Stimulated activated CD4-positive, alpha-beta T cell treated with anti-CD3 and anti-CD28 coated beads, TNF-alpha, amount 100 ng/mL, for 4 hours (primary cell): ENCODE measurements around the gene DIAPH1.
A peak's percentile ranks its signal among the peaks of the same experiment; 100 is the strongest.

Experiments
- DNase-seq, 3 experiments: peaks; one replicate each; pipeline ENCODE4 v3.0.0-alpha.2; 2020; ENCODE audit warnings: low read depth in 3 of 3

Gene DIAPH1

DNA sequence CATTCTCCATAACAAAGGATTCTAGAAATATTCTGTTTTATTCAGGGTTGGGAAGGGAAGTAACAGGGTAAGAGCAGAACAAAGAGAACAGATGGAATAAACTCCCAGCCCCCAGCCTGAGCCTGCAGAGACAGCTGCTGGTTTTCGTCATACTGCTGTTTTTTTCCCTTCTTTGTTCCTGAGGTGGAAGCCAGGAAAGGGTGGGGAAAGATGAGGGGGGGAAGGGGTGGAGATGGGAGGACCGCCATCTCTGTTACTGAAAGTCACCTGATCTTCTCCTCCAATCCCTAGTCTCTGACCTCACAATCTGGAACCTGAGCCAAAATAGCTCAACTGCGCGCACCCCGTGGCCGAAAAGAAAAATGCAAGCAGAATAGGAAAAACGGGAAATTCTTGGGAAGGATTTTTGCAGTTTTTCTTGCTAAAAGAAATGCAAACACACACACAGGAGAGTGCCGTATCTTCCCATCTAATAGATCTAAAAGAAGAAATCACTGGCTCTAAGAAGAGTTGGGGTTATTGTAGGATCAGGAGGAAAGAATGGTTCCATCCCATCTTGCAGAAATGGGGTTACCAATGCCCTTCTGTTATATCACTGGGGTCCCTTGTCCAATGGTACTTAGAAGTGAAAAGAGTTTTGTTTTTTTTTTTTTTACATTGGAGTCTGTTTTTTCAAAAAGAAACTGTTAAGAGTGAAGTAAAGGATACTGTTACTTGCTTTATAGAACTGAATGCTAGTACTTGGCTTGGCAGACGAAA, 57.9 kb downstream of the DIAPH1 start:
- no peak for DNase-seq

DNA sequence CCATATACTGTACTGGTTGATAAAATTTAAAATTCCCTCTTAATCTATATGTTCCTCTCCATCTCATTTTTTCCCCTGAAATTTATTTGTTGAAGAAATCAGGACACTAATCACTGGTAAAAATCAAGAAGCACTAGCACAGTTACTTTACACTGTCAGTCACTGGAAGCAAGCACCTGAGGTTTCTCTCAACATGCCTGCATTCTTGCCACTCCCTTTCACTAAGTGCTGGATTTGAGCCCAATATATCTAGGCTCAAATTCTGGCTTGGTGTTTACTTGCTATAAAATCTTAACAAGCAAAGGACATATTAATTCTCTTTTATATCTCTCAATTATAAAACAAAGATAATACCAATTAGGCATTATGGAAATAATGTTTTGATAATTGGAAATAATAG, 58.6 kb downstream of the DIAPH1 start:
- DNase-seq, result no peak

DNA sequence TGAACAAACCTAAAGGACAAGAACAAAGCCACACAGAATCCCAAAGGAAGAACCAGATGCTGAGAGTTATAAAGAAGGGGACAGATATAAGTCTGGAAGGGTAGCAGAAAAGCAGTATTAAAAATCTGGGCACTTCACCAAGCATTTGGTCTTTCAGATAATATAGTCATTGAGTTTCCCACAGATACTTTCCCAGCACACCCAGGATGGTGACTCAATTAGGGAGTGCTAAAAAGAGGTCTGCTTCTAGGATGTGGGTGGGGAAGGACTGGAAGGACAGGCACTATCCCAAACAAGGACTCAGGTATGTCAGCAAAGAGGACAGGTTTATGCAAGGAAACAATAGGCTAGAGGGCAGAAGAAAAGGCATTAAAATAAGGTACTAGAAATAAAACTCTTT, 59.3 kb downstream of the DIAPH1 start:
- no peak for DNase-seq

DNA sequence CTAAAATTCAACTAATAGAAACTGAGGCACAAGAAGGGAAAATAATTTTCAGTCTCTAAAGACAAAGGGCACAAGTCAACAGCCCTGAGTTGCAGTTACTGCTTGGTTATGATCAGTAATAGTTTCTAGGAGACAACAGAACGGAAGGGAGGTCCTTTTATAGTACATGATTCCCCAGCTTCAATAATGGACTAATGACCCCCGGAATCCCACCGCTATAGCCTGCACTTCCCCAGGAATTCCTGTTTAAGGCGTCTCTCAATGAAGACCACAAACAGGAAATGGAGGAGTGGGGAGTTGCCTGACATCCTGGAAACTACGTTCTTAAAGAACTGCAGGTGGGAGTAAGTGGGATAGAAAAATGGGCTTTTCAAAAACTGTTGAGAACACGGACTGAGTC, 60.6 kb downstream of the DIAPH1 start:
- no peak for DNase-seq

DNA sequence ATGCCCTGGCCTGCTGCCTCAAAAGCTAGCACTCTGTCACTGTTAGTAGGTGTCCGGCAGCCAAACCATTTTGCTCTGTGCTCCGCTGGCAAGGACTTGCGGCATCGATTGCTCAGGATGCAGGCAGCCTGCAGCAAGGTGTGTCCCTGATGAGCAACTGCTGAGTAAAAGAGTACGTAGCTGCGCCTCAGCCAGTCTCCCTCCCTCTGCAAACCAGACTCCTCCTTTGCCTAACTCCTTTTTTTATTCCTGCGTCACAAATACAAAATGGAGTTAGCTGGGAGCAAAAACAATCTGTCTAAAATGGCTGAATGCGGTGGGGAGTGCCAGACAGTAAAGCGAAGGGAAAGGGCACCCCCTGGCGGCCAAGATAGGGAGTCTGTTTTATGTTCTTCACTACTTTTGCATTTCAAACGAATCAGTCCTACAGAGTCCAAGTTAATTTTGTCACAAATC, 61.1 kb downstream of the DIAPH1 start:
- peak; percentile 40 to 69 (median 66) for DNase-seq

DNA sequence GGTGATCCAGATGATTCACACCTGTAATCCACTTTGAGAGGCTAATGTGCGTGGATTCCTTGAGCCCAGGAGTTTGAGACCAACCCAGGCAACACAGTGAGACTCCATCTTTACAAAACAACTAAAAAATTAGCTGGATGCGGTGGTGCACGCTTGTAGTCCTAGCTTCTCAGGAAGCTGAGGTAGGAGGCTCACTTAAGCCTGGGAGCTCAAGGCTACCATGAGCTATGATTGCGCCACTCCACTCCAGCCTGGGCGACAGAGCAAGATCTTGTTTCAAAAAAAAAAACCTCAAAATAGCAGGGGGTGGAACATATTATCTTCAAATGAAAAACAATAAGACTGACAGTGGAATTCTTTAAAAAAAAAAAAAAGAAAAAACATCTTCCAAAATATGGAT, 70.9 kb downstream of the DIAPH1 start:
- DNase-seq, result no peak

DNA sequence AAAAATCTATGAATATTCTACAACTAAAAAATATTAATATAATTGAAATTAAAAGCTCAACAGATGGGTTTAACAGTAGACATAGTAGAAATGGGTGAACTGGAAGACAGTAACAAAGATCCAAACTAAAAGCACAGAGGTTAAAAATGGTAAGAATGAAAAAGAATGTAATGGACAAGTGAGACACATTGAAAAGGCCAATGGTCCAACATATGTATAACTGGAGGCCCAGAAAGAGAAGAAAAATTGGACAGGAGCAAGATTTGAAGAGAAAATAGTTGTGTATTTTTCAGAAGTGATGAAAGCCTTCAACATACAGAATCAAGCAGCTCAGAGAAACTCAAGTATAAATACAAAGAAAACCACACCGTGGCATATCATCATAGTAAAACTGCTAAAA, 71.3 kb downstream of the DIAPH1 start:
- DNase-seq, result no peak

DNA sequence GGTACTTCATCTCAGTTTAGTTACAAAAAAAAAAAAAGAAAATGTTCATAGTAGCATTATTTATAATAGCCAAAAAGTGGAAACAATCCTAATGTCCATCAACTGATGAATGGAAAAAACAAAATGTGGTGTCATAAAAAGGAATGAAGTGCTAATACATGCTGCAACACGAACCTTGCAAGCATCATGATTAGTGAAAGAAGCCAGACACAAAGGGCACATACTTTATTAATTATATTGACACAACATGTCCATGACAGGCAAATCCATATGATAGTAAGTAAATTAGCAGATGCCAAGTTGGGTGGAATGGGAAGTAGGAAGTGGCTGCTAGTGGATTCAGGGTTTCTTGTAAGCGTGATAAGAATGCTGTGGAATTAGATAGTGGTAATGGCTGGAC, 75.7 kb downstream of the DIAPH1 start:
- DNase-seq, result no peak

DNA sequence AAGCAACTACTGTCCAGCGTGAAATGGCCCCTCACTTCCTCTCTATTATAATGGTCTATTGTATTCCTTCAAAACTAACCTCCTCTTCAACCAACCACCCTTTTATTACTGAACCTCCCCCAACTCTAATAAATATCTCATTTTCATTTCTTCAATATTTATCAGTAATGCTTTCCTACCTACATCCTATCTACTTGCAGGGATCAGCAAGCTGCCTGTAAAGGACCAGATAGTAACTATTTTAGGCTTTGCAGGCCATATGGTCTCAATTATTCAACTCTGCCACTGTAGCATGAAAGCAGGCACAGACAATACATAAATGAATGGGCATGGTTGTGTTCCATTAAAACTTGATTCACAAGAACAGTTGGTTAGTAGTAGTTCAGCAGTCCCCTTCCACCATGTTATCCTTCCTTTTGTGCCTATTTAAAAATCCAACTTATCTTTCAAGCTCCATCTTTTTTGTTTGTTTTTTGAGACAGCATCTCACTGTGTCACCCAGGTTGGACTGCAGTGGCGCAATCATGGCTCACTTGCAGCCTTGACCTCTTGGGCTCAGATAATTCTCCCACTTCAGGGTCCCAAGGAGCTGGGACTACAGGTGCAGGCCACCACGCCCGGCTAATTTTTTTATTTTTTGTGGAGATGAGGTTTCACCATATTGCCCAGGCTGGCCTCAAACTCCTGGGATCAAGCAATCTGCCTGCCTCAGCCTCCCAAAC, 84.1 kb downstream of the DIAPH1 start:
- DNase-seq, result no peak

DNA sequence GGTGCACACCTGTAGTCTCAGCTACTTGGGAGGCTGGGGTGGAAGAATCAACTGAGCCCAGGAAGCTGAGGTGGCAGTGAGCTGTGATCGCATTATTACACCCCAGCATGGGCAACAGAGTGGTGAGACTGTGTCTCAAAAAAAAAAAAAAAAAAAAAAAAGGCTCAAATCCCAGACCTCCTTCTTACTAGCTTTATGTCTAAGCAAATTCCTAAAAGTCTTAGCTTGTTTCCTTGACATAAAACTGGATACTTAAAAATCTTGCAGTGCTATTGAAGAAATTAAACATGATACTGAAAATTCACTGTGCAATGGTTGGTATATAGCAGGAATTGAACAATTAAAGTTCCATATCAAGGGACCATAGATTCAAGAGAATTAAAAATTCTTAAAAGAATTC, 84.9 kb downstream of the DIAPH1 start:
- no peak for DNase-seq

DNA sequence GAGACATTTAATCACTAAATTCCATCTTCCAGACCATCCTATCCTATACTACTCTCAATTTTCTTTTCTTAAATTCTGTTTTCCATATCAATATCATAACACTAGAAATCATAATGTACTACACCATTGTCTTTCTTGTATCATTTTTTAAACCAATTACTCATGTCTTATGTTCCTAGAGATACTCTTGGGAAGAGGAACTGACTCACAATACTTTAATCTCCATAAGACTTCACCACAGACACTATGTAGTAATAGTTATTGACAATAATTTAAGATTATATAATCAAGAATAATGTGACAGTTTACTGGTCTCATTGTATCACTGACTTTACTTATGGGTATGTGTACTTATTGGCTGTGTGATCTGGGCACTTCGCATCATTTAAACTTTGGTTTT, 86.1 kb downstream of the DIAPH1 start:
- DNase-seq, result no peak

DNA sequence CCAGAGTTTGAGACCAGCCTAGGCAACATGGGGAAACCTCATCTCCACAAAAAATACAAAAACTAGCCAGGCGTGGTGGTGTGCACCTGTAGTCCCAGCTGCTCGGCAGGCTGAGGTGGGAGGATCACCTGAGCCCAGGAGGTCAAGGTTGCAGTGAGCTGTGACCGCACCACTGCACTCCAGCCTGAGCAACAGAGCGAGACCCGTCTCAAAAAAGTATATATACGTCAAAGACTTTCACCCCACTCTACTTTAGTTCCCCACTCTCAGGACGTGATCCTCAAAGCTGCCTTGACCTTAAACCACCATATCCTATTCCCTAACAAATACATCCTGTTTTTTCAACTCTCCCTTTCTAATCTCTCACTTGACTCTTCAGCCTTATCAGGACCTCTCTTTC, 88.9 kb downstream of the DIAPH1 start:
- DNase-seq, result no peak

DNA sequence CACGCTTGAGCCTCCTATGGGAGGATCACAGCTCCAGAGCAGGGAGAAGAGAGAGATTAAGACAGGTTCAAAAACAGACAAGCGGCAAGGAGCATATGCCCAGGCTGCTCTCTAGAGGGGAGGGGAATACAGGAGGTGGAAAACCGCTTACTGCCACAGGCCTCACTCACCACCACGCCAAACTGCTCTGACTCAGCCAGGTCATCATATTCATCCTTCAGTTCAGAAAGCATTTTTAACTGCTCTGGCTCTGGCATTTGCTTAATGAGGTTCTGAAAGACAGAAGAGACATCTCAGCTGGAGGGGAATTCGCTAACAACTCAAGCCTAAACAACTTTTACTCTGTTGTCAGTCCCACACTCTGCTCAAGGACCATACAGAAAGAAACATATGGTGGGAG, 89.8 kb downstream of the DIAPH1 start:
- DNase-seq, result no peak

DNA sequence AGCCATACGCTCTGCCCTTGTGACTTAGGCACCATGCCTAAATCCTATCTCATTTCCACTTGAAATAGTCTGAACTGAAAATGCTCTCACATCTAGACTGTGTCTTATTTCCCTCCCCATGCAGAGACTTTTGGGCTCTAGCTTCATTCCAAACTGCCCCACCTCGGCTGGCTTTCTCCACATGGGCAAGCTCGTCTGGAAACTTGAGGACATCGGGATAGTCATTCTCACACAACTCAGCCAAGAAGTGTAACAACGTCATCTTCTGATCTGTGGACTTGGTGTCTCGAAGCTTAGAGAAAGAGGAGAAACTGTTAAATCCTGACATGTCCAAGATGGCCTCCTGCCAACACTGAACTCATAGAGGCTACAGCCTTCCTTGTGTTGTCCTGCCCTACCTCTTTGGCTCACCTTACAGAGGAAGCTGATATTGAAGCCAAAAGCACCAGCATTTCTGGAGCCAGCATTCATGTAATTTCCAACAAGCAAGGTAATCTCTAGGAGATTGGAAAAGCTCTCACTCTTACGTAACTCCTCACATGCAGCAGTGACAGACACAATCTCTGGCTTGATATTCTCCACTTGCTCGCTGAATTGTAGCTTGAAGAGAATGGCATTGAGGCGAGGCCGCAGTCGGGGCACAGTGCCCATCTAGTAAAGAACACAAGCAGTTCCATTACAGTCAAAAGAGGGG, 90.4 kb downstream of the DIAPH1 start:
- no peak for DNase-seq

DNA sequence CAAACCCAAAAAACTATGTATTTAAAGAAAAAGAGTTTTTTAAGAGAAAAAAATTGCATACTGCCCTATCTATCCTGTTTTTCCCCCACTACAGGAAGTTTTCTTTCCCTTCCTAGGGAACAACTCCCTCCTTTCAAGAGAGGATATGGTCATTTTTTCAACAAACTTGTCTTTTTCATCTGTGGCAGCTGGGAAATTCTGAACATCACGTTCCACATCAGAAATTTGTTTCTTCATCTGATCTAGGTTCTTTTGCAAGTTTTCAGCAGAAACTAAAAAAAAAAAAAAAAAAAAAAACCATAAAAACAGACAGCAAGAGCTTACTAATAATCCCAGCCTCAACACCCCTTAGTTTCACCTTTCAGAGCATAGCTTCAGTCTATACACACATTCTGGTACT, 91.4 kb downstream of the DIAPH1 start:
- DNase-seq, result no peak

DNA sequence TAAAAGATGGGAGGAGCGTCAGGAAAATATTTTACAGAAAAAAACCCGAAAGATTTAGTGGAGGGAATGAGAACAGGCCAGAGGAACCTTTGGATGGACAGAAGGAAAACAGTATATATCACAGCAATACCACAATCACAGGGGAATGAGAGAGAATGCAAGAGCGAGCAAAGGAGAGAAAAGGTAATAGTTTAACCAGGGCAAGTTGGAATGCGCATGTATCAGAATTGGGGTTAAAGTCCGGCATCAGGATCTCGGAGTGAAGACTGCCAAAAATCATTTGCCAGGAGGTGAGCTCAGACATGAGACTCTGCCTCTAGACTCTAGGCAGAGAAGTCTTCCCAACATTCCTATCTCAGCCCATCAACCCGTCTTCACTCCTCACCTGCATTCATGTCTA, 93.1 kb downstream of the DIAPH1 start:
- no peak for DNase-seq

DNA sequence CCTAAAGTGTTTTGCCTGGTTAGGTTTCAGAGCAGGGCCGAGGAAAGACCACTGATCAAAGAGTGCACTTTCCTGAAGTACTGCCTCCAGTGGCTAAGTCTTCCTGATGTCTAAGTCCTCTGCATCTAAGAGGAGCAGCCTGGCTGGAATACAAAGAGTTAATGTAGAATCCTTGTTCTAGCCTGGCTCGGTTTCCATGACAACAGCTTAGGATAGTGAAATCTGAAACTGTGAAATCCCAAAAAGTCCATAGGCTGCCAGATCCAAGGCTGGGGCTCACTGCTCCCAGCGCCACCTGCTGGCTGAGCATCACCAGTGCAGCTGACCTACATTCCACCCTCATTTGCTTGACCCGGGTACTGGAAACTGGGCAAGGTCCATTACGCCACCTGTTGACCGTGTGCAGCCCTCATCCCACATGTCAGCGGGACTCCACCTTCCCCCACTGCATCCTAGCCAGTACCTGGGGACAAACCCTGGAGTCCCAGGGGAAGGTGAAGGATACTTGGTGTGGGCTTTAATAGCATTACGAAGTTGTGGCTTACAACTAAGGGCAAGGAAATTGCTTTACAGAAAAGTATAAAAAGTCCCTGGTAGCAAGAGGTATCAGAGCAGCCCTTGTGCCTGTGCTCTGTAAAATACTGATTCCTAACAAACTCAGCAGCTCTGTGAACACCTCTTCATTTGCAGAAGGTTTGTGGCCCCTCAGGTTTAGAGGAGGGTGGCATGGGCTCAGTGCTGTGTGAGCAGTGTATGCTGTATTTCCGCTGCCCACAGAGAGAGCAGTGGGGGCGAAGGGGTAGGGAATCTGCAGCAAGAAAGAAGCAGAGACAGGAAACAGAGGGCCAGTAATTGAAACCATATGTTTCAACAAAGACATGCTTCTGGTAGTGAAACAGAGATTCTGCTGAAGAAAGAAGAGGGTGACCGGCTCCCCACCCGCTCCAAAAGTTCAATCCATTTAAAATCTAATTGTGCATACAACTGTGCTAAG, 93.9 kb downstream of the DIAPH1 start:
- DNase-seq, result peak in 2 of 3 experiments; percentile 14 to 16

DNA sequence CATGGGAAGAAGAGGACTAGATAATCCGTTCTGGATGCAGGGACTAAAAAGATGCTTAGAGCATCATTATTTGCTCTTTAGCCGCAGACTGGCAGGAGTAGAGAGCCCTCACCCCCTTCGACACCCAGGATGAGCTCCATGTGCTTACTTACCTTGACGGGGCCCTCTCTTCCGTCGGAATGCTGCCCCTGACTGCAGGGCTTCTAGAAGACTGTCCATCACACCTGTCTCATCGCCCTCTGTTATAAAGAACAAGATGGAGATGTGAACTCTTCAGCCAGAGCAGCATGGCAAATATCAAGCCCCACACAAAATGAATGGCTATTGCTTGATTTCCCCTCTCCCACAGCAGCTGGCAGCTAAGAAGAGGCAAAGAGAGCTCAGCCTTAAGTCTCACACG, 94.8 kb downstream of the DIAPH1 start:
- DNase-seq, result no peak

DNA sequence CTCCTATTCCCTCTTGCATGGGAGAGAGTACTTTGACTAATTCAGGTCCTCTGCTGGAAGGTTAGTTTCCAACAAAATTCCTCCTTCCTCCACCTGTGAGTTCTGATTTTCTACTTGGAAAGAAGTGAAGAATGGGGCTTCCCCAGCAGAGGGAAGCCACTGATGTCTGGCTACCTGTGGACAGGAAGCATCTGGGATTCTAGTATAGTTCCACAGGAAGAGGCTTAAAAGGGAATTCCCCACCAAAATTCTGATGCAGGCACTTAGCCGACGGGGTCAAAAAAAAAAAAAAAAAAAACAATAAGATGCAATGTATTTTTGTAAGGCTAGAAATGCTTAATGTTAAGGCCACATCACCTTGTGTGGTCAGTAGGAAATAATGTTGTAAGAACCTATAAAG, 96.5 kb downstream of the DIAPH1 start:
- DNase-seq, result no peak

DNA sequence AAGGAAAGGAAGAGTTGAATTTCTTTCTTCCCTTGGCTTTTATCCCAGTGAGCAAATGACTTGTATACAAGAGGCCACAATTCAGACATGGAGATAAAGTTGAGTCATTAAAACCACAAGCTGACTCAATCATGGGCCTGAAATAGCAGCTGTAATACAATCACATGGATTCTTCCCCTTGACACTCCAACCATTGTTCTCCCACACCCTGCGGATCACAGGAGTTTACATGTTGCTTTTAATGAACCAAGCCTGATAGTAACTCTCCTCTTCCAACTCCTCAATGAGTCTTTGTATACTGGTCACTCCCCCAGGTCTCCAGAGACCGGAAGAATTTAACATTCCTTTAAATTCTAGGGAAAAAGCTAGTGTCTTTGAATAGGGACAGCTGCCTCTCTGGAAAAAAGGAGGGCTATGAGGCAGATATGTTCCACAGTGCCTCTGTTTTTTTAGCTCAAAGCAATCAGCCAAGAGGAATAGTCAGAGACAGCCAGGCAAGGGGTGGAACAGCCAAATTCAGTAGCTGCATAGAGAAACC, 97.5 kb downstream of the DIAPH1 start:
- no peak for DNase-seq
